Liver (tissue), 3 donors: ENCODE data around the gene FGD2.

Experiments
- GABPA ChIP-seq, 2 donors: IDR thresholded peaks in 1 of 2; conservative IDR thresholded peaks in 1 of 2; 2 replicates each; pipeline ENCODE4 v1.6.1; 2016; ENCODE audit warnings: antibody characterized with exemption in 2 of 2, mild to moderate bottlenecking in 1 of 2, moderate library complexity in 1 of 2
- JUND ChIP-seq, 2 donors: IDR thresholded peaks; 2 replicates each; pipeline ENCODE4 v1.6.1; 2016; ENCODE audit warnings: antibody characterized with exemption in 2 of 2
- TAF1 ChIP-seq: conservative IDR thresholded peaks from 2 replicates; pipeline ENCODE4 v1.6.1; 2016; ENCODE audit warnings: antibody characterized with exemption, mild to moderate bottlenecking
- YY1 ChIP-seq: IDR thresholded peaks from 2 replicates; pipeline ENCODE4 v1.6.1; 2016; ENCODE audit warnings: antibody characterized with exemption, mild to moderate bottlenecking
- TF ChIP-seq, protein P1 (sequence below): fragments of 150-350 bp; IDR thresholded peaks from 2 replicates; pipeline ENCODE4 v1.5.1; 2017; ENCODE audit warnings: improper control_type of control experiment, low read depth, low read length; ENCODE audit not compliant: missing input control
- TF ChIP-seq, protein P2 (sequence below): IDR thresholded peaks from 2 replicates; pipeline ENCODE4 v1.6.1; 2016; ENCODE audit warnings: antibody characterized with exemption
- donor health status: healthy.
- donor health status: healthy.

DNA sequence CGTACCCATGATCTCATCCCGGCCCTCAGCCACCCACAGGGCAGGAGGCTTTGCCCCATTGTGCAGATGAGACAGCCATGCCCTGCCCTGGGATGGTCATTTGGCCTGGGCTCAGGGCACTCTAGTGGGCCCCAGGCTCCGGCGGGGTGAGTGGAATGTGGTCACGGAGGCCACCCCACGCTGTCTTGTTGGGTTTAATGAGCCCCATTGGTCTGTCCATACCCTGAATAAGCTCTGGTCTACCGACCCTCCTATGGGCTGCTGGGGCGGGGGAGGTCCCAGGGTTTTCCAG is 50.6 kb downstream of the FGD2 start:
- TF ChIP-seq YY1: no peak
- TF ChIP-seq, protein P1, sequence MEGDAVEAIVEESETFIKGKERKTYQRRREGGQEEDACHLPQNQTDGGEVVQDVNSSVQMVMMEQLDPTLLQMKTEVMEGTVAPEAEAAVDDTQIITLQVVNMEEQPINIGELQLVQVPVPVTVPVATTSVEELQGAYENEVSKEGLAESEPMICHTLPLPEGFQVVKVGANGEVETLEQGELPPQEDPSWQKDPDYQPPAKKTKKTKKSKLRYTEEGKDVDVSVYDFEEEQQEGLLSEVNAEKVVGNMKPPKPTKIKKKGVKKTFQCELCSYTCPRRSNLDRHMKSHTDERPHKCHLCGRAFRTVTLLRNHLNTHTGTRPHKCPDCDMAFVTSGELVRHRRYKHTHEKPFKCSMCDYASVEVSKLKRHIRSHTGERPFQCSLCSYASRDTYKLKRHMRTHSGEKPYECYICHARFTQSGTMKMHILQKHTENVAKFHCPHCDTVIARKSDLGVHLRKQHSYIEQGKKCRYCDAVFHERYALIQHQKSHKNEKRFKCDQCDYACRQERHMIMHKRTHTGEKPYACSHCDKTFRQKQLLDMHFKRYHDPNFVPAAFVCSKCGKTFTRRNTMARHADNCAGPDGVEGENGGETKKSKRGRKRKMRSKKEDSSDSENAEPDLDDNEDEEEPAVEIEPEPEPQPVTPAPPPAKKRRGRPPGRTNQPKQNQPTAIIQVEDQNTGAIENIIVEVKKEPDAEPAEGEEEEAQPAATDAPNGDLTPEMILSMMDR: no peak
- TF ChIP-seq TAF1: no peak
- no peak for TF ChIP-seq JUND (IDR thresholded peaks at IDR 0.05)
- TF ChIP-seq GABPA (IDR thresholded peaks at IDR 0.05 in 1 of 2, conservative IDR thresholded peaks at IDR 0.05 in 1 of 2): no peak
- TF ChIP-seq, protein P2, sequence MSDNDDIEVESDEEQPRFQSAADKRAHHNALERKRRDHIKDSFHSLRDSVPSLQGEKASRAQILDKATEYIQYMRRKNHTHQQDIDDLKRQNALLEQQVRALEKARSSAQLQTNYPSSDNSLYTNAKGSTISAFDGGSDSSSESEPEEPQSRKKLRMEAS: no peak
